Hematopoietic multipotent progenitor cell treated with erythropoietin and hydrocortisone succinate and interleukin-3 and kit ligand, for 15 days (in vitro differentiated cells): ENCODE measurements around the gene CORIN.

ENCODE experiments used
- DNase-seq: peaks from one replicate; pipeline ENCODE4 v3.0.0-alpha.2; 2015; ENCODE audit warnings: low spot score

CORIN gene

DNA sequence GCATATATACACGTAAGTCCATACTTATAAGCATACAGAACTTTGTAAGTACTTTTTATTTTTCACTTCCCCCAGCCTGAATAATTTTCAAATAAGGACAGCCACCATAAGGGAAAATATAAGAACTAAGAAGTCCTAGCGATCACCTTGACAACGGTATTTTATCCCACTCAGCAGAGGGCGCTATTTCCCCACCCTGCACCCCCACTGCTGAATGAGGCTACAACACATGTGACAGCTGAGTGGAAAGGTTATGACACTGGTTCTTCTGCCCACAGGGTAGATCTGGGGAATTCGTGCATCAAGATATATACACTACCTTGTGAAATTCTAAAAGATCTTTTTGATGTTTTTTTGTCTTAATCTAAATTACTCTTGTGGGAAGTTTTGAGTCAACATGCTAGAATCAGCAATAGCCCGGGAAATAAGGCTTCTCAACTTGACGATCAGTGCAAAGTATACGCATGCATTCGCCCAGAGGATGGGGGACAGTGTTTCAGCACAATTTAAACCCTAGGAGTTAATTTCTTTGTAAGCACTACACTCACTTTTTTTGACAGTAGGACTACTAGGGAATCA is 151.5 kb downstream of the CORIN start:
- DNase-seq, result peak; percentile 42

DNA sequence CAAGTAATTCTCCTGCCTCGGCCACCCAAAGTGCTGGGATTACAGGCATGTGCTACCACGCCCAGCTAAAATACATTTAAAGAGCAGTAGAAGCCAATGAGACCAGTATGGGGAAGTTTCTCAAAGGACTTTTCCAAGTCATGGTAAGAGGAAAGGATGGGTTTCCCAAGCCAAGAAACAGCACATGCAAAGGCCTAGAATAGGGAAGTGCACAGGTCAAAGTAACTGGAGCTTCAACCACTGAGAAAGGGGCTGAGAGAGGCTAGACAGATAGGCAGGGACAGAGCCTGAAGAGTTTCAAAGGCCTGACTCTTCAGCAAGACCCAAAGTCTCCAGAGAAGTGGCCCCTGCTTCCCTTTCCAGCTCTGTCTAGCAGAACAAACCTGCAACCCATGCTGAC is 162.1 kb downstream of the CORIN start:
- no peak for DNase-seq

DNA sequence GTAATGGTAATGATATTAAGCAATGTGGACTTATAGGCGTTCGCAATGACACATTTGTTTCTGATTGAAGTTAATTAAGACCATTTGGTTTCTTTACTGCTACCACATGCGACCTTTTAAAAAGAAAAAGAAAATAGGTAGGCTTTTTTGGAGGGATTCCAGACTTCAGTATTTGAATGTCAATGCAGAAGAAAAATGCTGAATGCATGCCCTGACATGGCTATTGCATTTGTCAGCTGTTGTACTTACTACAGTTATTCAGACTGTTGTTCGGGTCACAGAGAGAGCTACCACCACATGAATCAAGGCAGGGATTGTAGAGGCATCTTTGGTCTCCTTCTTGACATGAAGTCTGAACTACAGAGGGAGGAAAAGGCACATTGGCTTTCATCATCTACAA is 163.7 kb downstream of the CORIN start:
- DNase-seq, result no peak

DNA sequence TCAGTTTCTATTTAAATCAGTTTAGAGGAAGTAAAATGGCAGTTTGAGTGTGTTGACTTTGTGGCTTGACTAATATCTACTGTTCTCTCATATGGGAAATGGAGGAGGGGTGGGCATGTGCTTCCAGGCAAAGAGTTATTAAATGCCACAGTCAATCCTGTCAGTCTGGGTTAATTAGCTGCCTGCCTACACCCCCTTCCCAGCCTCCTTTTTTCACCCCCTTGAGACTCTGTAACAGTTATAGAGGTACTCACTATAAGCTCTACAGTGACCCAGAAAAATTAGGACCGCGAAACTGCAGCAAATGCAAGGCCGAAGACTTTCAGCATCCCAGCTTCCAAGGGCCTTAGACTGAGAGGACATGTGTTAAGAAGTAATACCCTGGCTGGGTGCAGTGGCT is 165.2 kb downstream of the CORIN start:
- no peak for DNase-seq

DNA sequence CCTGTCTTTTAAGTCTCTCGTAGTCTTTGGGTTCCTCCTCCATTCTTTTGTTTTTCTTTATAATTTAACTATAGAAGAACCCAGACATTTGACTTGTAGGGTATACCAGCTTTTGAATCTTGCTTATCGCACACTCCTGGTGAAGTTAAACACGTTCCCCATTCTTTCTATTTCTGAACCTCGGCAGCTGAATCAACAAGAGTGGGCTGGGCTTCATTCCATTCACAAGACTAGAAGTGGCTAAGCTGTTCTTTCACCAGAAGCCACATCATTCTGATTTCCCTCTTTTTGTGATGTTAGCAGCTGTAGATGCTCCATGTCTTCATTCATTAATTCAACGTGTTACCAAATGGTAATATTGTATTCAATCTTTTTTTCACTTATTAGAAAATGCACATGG is 167.9 kb downstream of the CORIN start:
- no peak for DNase-seq

DNA sequence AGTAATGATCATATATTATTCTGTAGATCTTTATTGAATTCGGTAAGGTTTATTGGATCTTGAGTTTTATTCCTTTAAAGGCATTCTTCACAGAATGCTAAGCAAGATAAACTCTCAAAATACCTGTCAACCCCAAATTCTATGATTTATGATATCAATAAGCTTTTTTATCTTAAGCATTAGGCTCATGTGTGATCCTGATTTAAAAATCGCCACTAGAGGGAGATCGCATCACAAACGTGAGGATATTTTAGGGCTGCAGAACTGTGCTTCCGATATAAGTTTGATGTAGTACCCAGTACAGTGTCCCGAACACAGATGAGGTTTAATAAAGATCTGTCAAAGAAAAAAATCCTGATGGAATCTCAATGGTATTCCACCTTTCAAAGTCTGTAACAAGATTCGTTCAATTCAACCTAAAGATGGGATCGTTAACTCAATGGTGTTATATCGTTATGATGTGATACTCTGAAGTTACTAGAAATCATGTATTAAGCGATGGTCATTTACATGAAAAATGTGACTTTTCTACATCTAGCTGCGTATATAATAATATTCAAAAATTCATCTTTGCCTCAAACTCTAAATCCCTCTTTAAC is 169.0 kb downstream of the CORIN start:
- DNase-seq, result peak; percentile 25

DNA sequence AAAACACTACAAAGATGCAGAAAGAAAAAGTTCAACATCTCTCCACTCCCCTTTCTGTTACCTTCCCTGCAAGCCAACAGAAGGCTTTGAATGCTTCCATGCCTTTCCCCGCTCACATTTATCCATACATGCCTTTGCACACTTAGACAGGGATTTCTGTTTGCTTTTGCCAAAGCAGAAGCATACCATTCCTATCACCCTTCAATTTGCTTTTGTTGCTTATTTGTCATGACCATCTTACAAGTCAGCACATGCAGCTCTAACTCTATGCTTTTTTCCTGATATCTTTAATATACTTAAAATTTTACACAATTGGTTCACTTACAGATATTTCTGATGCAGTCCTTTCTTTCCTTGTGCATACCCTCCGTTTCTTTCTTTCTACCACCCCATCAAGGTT is 169.6 kb downstream of the CORIN start:
- DNase-seq, result no peak

DNA sequence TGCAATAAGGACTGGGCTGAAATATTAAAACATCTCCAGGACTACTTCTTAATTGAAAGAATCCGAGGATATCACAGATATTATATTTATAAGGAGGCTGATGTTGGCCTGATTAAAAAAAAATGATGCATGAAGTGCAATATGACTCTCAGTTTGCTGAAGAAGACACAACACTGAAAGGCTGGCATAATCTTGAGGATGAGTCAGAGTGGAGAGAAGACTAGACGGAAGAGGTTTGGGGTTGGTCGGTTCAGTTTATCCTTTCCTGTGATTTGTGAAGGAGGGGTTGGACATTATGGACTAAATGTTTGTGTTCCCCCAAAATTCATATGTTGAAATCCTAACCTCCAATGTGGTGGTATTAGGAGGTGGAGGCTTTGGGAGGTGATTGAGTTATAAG is 170.3 kb downstream of the CORIN start:
- no peak for DNase-seq

DNA sequence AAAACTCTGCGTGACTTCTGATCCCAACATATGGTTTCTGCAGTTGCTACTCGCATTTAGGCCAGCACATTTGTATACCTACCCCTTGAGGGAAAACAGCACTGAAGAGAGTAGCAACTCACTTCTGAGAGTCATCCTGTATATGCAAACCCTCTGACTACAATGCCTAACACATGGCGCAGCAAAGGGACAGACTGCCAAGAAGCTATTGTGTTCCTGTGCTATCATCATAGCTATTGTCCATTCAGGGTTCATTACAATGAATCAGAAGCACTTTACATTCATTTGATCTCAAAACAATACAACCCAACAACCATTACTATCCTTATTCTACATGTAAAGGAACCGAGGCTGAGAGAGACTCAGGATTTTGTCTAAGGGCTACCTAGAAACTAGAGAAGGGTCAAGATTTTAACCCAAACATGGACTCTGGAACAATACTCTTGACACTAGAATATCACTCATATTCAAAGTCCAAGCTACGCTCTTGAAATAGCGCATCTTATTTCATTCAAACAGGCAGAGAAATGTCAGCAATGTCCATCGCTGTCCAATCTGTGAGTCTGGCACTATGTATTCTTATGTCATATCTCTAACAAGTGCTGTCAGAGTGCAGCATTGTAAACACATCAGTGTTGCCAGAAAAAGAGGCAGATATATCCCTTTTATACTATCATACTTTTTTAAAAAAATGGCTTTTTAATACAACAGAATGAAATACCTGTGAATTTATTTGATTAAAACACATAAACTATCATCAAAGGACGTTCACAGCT is 173.6 kb downstream of the CORIN start:
- no peak for DNase-seq

DNA sequence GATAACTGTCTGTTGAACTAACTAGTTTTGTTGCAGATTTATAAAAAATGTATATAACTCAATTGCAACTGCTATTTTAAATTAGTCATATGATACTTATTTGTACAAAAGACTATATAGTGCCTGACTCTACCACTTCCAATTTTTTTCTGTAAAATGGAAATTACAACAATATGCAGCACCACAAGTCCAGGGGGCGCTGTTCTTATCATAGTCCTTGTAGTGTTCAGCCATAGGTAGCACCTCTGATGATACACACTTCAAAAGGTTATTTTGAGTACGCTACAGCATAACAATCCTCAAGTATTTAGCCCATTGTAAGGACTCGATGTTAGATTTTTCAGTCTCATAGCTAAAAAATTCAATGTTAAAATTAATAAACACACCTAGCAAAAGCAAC is 174.9 kb downstream of the CORIN start:
- peak; percentile 7 for DNase-seq

DNA sequence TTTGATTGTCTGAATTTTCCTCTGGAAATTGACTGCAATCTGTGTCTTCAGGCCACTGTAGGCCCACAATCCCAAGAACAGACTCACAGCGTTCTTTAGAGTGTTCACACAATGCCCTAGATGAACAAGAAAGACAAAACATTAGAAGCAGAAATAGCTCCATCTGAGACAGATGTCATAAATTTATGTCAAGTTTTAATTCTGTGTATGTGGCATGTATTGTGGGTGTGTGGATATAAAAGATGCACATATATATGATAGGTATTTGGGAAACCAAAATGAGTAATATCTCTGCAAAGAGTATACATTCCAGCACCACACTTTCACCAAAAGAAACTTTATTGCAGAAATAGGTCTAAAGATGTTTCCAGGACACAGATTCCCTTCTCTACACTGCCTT is 176.1 kb downstream of the CORIN start:
- DNase-seq, result no peak

DNA sequence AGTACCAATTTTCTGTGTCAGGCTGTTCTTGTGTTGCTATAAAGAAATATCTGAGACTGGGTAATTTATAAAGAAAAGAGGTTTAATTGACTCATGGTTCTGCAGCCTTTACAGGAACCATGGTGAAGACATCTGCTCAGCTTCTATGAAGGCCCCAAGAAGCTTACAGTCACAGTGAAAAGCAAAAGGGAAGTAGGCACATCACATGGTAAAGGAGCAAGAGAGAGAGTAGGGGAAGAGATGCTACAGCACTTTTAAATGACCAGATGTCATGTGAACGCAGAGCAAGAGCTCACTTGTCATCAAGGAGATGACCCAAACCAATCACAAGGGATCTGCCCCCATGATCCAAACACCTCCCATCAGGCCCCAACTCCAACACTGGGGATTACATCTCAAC is 178.5 kb downstream of the CORIN start:
- no peak for DNase-seq

DNA sequence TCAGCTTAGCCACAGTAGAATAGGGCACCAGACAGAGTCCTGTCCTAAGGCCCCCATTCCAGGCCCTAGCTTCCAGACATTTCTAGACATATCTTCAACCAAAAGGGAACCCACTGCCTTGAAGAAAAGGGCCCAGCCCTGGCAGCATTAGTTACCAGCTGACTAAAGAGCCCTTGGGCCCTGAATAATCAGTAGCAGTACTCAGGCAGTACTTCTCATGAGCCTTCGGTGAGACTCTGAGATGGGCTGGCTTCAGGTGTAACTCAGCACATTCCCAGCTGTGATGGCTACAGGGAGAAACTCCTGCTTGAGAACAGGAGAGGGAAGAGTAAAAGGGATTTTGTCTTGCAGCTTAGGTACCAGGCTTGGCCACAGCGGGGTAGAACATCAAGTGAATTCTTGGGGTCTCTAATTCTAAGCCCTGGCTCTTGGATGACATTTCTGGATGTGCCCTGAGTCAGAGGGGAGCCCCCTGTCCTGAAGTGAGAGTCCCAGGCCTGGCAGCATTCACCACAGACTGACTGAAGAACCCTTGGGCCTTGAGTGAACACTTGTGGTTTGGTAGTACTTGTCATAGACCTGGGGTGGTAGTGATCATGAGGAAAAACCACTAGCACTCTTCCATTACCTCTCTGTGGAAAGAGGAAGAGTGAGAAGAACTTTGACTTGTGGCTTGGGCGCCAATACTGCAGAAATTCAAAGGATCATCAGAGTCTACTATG is 182.7 kb downstream of the CORIN start:
- no peak for DNase-seq

DNA sequence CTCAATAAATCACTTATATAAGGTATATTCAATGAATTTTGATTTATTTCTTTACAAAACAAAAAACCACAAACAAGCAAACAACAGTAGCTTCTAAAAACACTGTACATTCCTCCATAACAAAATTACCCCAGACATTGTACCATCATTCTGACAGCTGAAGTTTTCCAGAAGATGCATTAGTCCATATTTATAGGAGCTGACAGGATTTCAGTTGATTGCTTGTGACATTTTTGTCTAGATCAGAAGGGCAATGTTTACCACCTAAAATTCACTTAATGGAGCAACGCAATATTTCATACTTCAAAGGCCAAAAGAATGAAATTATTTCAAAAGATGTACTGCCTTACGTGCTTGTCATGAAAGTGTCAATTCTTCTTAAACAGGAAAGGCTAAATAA is 185.8 kb downstream of the CORIN start:
- DNase-seq, result no peak

DNA sequence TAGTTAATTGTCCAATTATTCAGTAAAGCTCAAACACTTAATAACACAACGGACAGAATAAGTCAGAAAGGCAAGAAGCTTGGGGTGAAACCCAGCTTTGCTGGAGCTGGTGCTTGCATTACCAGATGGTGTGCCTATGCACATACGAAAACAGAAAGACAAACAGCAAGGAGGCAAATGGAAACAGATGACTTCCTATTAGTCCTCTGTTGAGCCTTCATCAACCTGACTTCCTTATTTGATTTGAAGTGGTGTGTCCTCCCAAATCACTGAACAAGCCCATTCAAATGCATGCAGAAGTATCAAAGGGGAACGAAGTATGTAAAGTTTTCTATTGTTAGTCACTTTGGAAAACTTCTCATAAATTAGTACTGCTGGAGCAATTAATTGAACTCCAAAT is 186.6 kb downstream of the CORIN start:
- no peak for DNase-seq

DNA sequence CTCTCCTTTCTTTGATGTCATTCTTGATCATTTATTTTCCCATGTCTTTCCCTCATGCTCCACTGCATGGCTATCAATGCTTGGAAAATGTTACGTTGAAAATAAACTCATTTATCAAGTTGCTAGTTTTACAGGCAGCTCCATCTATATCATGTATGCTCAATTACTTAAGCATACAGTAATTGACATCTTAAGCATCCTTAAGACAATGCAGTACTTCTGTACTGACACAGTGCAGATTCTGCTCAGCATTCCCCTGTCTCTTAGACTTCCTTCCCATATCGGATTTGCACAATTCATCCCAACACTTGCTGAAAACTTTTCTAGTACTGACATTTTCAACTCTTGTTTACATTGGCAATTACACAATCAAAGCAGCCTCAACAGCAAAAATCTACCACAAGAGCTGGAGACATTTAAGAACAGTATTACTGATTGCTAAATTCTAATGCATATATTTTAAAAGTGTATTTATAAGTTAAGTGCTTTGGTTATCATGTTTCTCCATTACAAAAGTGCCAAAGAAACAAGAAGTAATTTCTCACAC is 187.2 kb downstream of the CORIN start:
- no peak for DNase-seq

DNA sequence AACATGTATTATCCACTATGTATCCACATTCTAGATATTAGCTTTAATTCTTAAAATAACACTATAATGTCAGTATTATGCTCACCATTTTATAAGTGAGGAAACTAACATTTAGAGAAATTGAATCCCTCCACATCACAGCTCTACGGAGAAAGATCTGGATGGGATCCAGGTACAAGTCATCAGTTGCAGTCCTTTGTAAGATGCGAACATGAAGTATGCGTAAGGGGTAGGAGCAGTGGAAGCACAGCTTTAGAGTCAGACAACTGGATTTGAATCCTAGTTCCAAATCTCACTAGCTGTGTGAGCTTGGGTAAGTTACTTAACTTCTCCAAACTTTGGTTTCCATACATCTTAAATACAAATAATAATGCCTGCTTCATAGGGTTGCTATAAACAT is 190.3 kb downstream of the CORIN start:
- DNase-seq, result no peak

DNA sequence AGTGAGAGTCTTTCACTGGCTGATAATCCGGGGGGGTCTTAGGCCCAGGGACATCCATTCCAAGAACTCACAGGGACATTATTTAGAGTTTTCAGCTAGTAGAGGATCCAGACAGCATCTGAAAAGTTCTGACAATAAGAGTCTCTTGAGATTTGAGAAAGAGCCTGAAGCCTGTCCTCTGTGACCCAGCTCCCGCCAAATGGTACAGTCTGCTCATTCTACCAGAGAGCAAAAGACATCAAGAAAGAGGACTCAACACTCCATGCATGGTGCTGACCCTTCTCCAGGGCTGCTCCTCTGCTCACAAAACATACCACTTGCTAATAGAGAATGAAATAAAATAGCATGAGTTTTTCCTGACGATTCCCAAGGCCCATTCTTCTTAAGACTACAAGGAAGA is 190.8 kb downstream of the CORIN start:
- DNase-seq, result no peak

DNA sequence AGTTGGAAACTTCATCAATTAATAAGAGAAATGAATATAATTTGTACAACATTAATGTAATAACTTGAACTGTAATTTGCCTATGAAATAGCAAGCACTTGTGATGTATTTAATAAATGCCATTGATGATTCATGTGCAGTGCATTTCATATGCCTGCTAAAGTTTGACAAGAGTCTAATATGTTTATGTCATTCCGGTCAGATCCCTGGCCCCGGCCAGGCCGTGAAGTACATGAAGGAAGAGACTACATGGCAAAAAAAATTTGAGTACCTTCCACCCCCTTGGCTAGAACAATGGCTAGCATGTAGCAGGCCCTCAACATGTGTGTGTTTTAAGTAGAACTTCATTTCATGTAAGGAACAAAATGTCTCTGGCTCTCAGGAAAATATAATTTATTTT is 191.5 kb downstream of the CORIN start:
- no peak for DNase-seq

DNA sequence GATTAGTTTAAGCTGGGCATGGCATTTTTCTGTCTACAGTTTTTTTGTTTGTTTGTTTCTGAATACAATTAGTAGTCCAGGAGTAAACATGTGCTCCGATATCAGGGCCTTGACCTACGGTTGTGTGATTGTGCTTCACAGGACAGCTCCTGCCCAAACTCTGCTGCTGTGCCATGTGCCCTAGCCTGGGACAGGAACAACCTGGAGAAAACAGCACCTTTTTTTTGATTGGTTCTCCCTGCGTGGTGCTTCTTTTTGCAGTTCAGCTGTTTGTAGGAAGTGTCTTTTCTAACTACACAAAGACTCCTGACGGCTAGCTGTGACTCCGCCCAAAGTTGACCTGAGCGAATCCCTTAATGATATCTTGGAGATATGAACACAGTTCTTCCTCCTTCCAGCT is 194.0 kb downstream of the CORIN start:
- DNase-seq, result no peak

DNA sequence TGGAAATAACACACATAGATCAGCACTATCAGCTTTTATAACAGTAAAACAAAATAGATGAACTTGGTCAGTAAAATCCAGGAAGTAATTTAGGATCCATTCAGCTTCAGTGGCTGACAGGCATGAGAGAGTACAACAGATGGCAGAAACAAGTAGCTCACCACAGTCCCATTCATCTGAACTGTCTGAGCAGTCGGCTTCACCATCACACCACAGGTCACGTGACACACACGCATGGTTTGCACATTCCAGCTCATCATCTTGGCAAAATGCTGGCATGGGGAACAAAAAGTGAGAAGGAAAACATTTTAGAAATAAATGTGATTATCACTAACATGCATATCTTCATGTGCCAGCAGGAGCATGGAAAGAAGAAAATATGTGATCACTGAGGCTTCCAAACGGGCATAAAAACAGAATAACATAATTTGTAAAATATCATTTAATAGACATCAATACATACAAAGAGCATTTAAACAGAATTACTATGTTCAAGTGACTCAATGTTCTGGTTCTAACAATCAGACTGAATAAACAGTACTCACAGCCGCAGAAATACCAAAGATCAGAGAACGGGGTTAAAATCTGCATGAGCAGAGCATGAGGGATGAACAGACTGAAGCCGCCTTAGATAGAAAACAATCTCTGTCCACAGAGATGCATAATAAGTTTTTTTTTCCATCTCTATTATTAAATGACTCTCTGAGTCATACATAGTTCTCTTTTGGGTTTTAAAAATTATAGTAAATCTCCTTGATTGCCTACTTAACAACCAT is 194.7 kb downstream of the CORIN start:
- no peak for DNase-seq
